Endothelial cell of umbilical vein (primary cell): Measurements from ENCODE around the gene NABP1. TPM values are rescaled to one million over a fixed set of nuclear protein-coding genes. Genes with fewer than 3 reads are reported as not detected.

ENCODE experiments used
- BruUV-seq: library from RNA; stranded (reverse); fragments of 400-500 nt; replicated peaks from 2 replicates; lab custom pipeline; 2021; lab: Mats Ljungman, UMichigan
- CTCF ChIA-PET: fragments of 300-600, 350-600 bp; sonication (Branson Sonifier 250); formaldehyde crosslinking; loops from one replicate; lab custom pipeline; 2021; ENCODE audit warnings: antibody characterized with exemption, inconsistent platforms; lab: Charles Lee
- POLR2A ChIA-PET: fragments of 300-600, 350-600 bp; sonication (Branson Sonifier 250); formaldehyde crosslinking; loops from one replicate; lab custom pipeline; 2021; ENCODE audit warnings: antibody characterized with exemption, inconsistent platforms; lab: Charles Lee
- DNase-seq: peaks from one replicate; pipeline ENCODE4 v3.0.0-alpha.2; 2011; ENCODE audit warnings: low read depth, low spot score
- FAIRE-seq: peaks from 2 replicates; lab custom pipeline; 2011; peaks lifted over from hg19 to GRCh38; lab: Jason Lieb, UNC
- H2AFZ ChIP-seq: 2 replicates; pipeline ENCODE4 v1.6.0; 2012; ENCODE audit warnings: low read depth, low read length, control low read depth, inconsistent platforms
- H3K27ac ChIP-seq: 2 replicates; pipeline ENCODE4 v1.5.1; 2011; ENCODE audit warnings: low read depth, mild to moderate bottlenecking, control low read depth, low read length, moderate library complexity; ENCODE audit not compliant: insufficient read depth
- H3K27me3 ChIP-seq, 2 experiments: 2 replicates each; pipeline versions ENCODE4 v1.6.0 to v1.6.1; 2011; ENCODE audit warnings: low read length in 2 of 2, mixed read lengths in 1 of 2; ENCODE audit not compliant: control insufficient read depth in 2 of 2, insufficient read depth in 2 of 2
- H3K36me3 ChIP-seq, 2 experiments: 2 replicates in 1 of 2; 3 replicates in 1 of 2; pipeline ENCODE4 v1.5.1; 2011; ENCODE audit warnings: low read length in 2 of 2, mild to moderate bottlenecking in 1 of 2, moderate library complexity in 1 of 2; ENCODE audit not compliant: control insufficient read depth in 2 of 2, insufficient read depth in 2 of 2; ENCODE audit errors: extremely low read depth in 1 of 2
- H3K4me1 ChIP-seq: 3 replicates; pipeline ENCODE4 v1.5.1; 2011; ENCODE audit warnings: mild to moderate bottlenecking, low read length; ENCODE audit not compliant: control insufficient read depth, insufficient read depth; ENCODE audit errors: extremely low read depth
- H3K4me2 ChIP-seq: 2 replicates; pipeline ENCODE4 v1.6.1; 2011; ENCODE audit warnings: low read length, control low read depth, mixed read lengths; ENCODE audit not compliant: insufficient read depth
- H3K4me3 ChIP-seq, 3 experiments: fragments of 200-600 bp in 1 of 3; sonication (generic), shearing (Covaris generic) in 1 of 3; replicated peaks in 1 of 3; 2 replicates each; pipeline ENCODE4 v1.5.1; 2011 to 2016; ENCODE audit warnings: control low read depth in 3 of 3, low read length in 3 of 3, mild to moderate bottlenecking in 2 of 3, inconsistent platforms in 1 of 3, low read depth in 1 of 3, moderate library complexity in 1 of 3; ENCODE audit not compliant: insufficient read depth in 1 of 3
- H3K79me2 ChIP-seq: 2 replicates; pipeline ENCODE4 v1.6.0; 2012; ENCODE audit warnings: low read length, inconsistent platforms; ENCODE audit not compliant: control insufficient read depth, insufficient read depth
- H3K9ac ChIP-seq: replicated peaks from 2 replicates; pipeline ENCODE3; 2011; ENCODE audit warnings: low read length, control low read depth; ENCODE audit not compliant: insufficient read depth; ENCODE audit errors: extremely low read depth
- H3K9me1 ChIP-seq: replicated peaks from 3 replicates; pipeline ENCODE4 v1.6.0; 2011; ENCODE audit warnings: mild to moderate bottlenecking, low read length; ENCODE audit not compliant: control insufficient read depth, insufficient read depth; ENCODE audit errors: extremely low read depth
- H3K9me3 ChIP-seq: replicated peaks from 2 replicates; pipeline ENCODE4 v1.5.1; 2012; ENCODE audit warnings: low read length, inconsistent platforms; ENCODE audit not compliant: control insufficient read depth, insufficient read depth
- H4K20me1 ChIP-seq: replicated peaks from 2 replicates; pipeline ENCODE3; 2011; ENCODE audit warnings: mild to moderate bottlenecking, low read length; ENCODE audit not compliant: control insufficient read depth, insufficient read depth; ENCODE audit errors: extremely low read depth
- EZH2 ChIP-seq: IDR thresholded peaks from 2 replicates; pipeline ENCODE4 v1.6.1; 2012; ENCODE audit warnings: borderline replicate concordance, low read depth, mild to moderate bottlenecking, moderate library complexity, low read length, inconsistent platforms; ENCODE audit not compliant: severe bottlenecking
- FOS ChIP-seq: IDR thresholded peaks from 2 replicates; pipeline ENCODE4 v1.6.1; 2011; ENCODE audit warnings: mild to moderate bottlenecking, low read length, moderate library complexity, borderline replicate concordance; ENCODE audit not compliant: insufficient read depth
- GATA2 ChIP-seq: IDR thresholded peaks from 2 replicates; pipeline ENCODE4 v1.7.0; 2011; ENCODE audit warnings: low read depth, mild to moderate bottlenecking, moderate library complexity, mixed read lengths, low read length; ENCODE audit not compliant: insufficient read length, insufficient read depth
- JUN ChIP-seq: IDR thresholded peaks from 2 replicates; pipeline ENCODE4 v1.6.1; 2011; ENCODE audit warnings: borderline replicate concordance, low read depth; ENCODE audit not compliant: insufficient read length, insufficient read depth
- MYC ChIP-seq: IDR thresholded peaks from one replicate; pipeline ENCODE4 v1.6.1; 2011; ENCODE audit warnings: mild to moderate bottlenecking, low read depth, low read length
- POLR2A ChIP-seq: IDR thresholded peaks from 2 replicates; pipeline ENCODE4 v1.6.1; 2012; ENCODE audit warnings: low read depth, mild to moderate bottlenecking, control low read depth, low read length
- POLR2AphosphoS5 ChIP-seq: IDR thresholded peaks from 2 replicates; pipeline ENCODE4 v1.6.1; 2012; ENCODE audit warnings: low read depth, mild to moderate bottlenecking, control low read depth, low read length, moderate library complexity; ENCODE audit not compliant: insufficient read depth
- dilution Hi-C: fragments of 300-500 bp; cut with MboI; formaldehyde crosslinking; loops from one replicate; pipeline ENCODE4 v1.15.0; 2019; ENCODE audit warnings: low sequenced_read_pairs; ENCODE audit not compliant: extremely low pct_ligation_motif_present
- intact Hi-C: fragments of 100-400 bp; cut with micrococcal nuclease; formaldehyde crosslinking; loops from one replicate; pipeline ENCODE4 v1.10.0; 2022
- polyA plus RNA-seq, 4 experiments: library from polyadenylated mRNA; depleted of rRNA in 3 of 4; stranded (reverse) in 3 of 4; unstranded in 1 of 4; fragments of >200 nt; gene quantifications; 2 replicates each; pipeline versions ENCODE4 v1.2.1 to v1.2.3, GENCODE V29; 2011 to 2012; ENCODE audit warnings: missing spikeins in 1 of 4
- total RNA-seq: library from RNA; stranded (reverse); gene quantifications from 2 replicates; pipeline ENCODE4 v1.2.3, GENCODE V29; 2021
- TF ChIP-seq, protein P1 (sequence below), 2 donors: IDR thresholded peaks; 1 replicate in 1 of 2; 2 replicates in 1 of 2; pipeline ENCODE4 v1.5.1; 2011; ENCODE audit warnings: low read length in 2 of 2, mild to moderate bottlenecking in 2 of 2, moderate library complexity in 2 of 2, control low read depth in 1 of 2, inconsistent platforms in 1 of 2, low read depth in 1 of 2; ENCODE audit not compliant: insufficient read depth in 1 of 2; ENCODE audit errors: extremely low read depth in 1 of 2
- TF ChIP-seq, protein P2 (sequence below): IDR thresholded peaks from 2 replicates; pipeline ENCODE4 v1.6.1; 2011; ENCODE audit not compliant: insufficient read depth, insufficient read length

The NABP1 gene
- total and polyA plus RNA-seq, 2 donors (not counting 3 experiments of a cell fraction or from before 2014, with no cell fraction given), result 14.7 to 47.6 TPM

DNA sequence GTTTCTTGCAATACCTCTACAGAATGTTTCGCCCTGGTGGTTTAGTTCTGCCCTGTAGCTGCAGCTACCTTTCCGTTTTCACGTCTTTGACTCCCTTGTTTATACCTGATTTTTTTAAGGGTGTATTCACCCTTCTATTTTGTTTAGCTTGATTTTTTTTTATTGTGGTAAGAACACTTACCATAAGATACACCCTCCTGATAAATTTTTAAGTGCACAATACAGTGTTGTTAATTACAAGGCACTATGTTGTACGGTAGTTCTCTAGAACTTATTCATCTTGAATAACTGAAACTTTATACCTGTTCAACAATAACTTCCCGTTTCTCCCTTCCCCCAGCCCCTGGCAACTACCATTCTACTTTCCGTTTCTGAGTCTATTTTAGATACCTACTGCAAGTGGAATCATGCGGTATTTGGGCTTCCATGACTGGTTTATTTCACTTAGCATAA, 48.9 kb upstream of the NABP1 start:
- no peaks in the 10 kb centered on the region for H3K36me3 ChIP-seq
- POLR2A ChIA-PET, result no interaction called here
- no peaks in the 10 kb centered on the region for H3K9me1 ChIP-seq
- H3K79me2 ChIP-seq, result no peaks in the 10 kb centered on the region
- no peak overlapping the region for H3K4me3 ChIP-seq
- peaks cover 13% of the 10 kb centered on the region for H3K4me1 ChIP-seq
- dilution Hi-C loops, result no loop called here
- no peaks in the 10 kb centered on the region for H3K27me3 ChIP-seq
- DNase-seq (no peak), FAIRE-seq (no peak)
- CTCF ChIA-PET, result interaction anchor here (2.1 kb wide), 1 partner anchor 9 kb away, joined by 7 read pairs; no protein-coding TSS in a partner anchor
- H3K4me2 ChIP-seq, result no peak overlapping the region
- BruUV-seq, result no TSS peak
- H4K20me1 ChIP-seq, result no peaks in the 10 kb centered on the region
- no peak for TF ChIP-seq EZH2
- TF ChIP-seq, protein P1, sequence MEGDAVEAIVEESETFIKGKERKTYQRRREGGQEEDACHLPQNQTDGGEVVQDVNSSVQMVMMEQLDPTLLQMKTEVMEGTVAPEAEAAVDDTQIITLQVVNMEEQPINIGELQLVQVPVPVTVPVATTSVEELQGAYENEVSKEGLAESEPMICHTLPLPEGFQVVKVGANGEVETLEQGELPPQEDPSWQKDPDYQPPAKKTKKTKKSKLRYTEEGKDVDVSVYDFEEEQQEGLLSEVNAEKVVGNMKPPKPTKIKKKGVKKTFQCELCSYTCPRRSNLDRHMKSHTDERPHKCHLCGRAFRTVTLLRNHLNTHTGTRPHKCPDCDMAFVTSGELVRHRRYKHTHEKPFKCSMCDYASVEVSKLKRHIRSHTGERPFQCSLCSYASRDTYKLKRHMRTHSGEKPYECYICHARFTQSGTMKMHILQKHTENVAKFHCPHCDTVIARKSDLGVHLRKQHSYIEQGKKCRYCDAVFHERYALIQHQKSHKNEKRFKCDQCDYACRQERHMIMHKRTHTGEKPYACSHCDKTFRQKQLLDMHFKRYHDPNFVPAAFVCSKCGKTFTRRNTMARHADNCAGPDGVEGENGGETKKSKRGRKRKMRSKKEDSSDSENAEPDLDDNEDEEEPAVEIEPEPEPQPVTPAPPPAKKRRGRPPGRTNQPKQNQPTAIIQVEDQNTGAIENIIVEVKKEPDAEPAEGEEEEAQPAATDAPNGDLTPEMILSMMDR (IDR thresholded peaks at IDR 0.05; ENCODE audit: extremely low read depth in 1 of 2, insufficient read depth in 1 of 2, low read depth in 1 of 2, low read length in 2 of 2), result no peak
- no peak for TF ChIP-seq POLR2AphosphoS5
- TF ChIP-seq FOS, result no peak
- no peak for TF ChIP-seq JUN
- TF ChIP-seq, protein P2, sequence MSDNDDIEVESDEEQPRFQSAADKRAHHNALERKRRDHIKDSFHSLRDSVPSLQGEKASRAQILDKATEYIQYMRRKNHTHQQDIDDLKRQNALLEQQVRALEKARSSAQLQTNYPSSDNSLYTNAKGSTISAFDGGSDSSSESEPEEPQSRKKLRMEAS, result no peak
- TF ChIP-seq POLR2A, result no peak
- TF ChIP-seq GATA2, result no peak
- TF ChIP-seq MYC, result no peak
- no peak overlapping the region for H2AFZ ChIP-seq
- no peaks in the 10 kb centered on the region for H3K9me3 ChIP-seq
- intact Hi-C loops, result no loop called here
- no peak overlapping the region for H3K27ac ChIP-seq
- H3K9ac ChIP-seq, result no peak overlapping the region
